ENCODE data around the gene RNF2.

DNA sequence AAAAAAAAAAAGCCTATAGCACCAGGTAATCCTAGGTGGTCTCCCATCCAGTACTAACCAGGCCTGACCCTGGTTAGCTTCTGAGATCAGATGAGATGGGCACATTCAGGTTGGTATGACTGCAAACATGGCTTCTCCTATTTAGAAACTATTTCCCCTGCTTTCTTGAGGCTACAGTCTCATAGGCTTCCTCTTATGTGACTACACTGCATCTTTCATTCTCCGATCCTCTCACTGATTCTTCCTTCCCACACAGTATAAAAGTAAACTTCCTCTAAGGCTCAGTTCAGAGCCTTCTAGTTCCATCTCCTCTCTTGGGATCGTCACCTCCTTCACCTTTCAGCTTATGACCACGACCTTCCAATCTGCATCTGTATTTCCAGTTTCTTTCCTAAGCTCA is 30.4 kb upstream of the RNF2 start:
- TF ChIP-seq POLR2A (IDR thresholded peaks at IDR 0.05; ENCODE audit: low read length) (no peak), GATA1 (IDR thresholded peaks at IDR 0.05; ENCODE audit: low read depth, low read length) (no peak)

Measured in erythroblast (primary cell).